HepG2 (cell line): Measurements from ENCODE around the gene ST14. TPM values are rescaled to one million over a fixed set of nuclear protein-coding genes. Genes with fewer than 3 reads are reported as not detected.

Experiments used
- ATAC-seq: fragments of 200-7000 bp; cut with Tn5 transposase; 3 replicates; pipeline ENCODE4 v1.9.1; 2020; ENCODE audit warnings: mild to moderate bottlenecking, moderate library complexity
- BruUV-seq: library from RNA; stranded (reverse); fragments of 400-500 nt; replicated peaks from 2 replicates; lab custom pipeline; 2021; lab: Mats Ljungman, UMichigan
- CTCF ChIA-PET: fragments of 300-600 bp; formaldehyde crosslinking; extraction: SDS; loops from one replicate; lab custom pipeline; 2021; ENCODE audit warnings: low total read pairs, inconsistent platforms, low intra/inter-chr PET ratio; lab: Yijun Ruan, JAX
- POLR2A ChIA-PET: fragments of 350-600 bp; sonication (Branson Sonifier 250); formaldehyde crosslinking; loops from one replicate; lab custom pipeline; 2020; ENCODE audit warnings: antibody characterized with exemption, inconsistent platforms; lab: Yijun Ruan, JAX
- DNase-seq: peaks from one replicate; pipeline ENCODE4 v3.0.0-alpha.2; 2015; ENCODE audit warnings: low spot score
- FAIRE-seq: peaks from 3 replicates; lab custom pipeline; 2011; peaks lifted over from hg19 to GRCh38; lab: Jason Lieb, UNC
- H2AFZ ChIP-seq: one replicate; pipeline ENCODE4 v1.6.1; 2011; ENCODE audit warnings: low read length, inconsistent platforms
- H3K27ac ChIP-seq: fragments of 300-600 bp; 3 replicates; pipeline ENCODE4 v1.8.0; 2011; ENCODE audit warnings: mixed run types, mild to moderate bottlenecking, mixed read lengths, low read length, inconsistent platforms; ENCODE audit not compliant: insufficient read depth; ENCODE audit errors: extremely low read length
- H3K27me3 ChIP-seq, 2 experiments: fragments of 200-600 bp in 1 of 2; 2 replicates in 1 of 2; 3 replicates in 1 of 2; pipeline versions ENCODE4 v1.6.0 to v1.8.0; 2011; ENCODE audit warnings: low read length in 2 of 2, mild to moderate bottlenecking in 2 of 2, moderate library complexity in 2 of 2, inconsistent platforms in 1 of 2; ENCODE audit not compliant: insufficient read depth in 2 of 2, control insufficient read depth in 1 of 2
- H3K36me3 ChIP-seq, 2 experiments: fragments of 200-600 bp in 1 of 2; replicated peaks in 1 of 2; 2 replicates in 1 of 2; 3 replicates in 1 of 2; pipeline versions ENCODE4 v1.5.1 to v1.8.0; 2011; ENCODE audit warnings: low read length in 2 of 2, inconsistent platforms in 1 of 2; ENCODE audit not compliant: insufficient read depth in 2 of 2, control insufficient read depth in 1 of 2
- H3K4me1 ChIP-seq: 2 replicates; pipeline ENCODE4 v1.5.1; 2012; ENCODE audit warnings: low read length, inconsistent platforms; ENCODE audit not compliant: insufficient read depth
- H3K4me2 ChIP-seq: 2 replicates; pipeline ENCODE4 v1.6.0; 2011; ENCODE audit warnings: low read depth, low read length, inconsistent platforms
- H3K4me3 ChIP-seq, 3 experiments: fragments of 200-600 bp in 1 of 3; sonication (generic), shearing (Covaris generic) in 1 of 3; replicated peaks in 1 of 3; 2 replicates each; pipeline ENCODE4 v1.5.1; 2011 to 2016; ENCODE audit warnings: low read length in 3 of 3, inconsistent platforms in 2 of 3, low read depth in 2 of 3, mild to moderate bottlenecking in 2 of 3, control low read depth in 1 of 3, mixed read lengths in 1 of 3; ENCODE audit not compliant: insufficient read depth in 1 of 3
- H3K79me2 ChIP-seq: one replicate; pipeline ENCODE4 v1.6.1; 2011; ENCODE audit warnings: low read length, inconsistent platforms; ENCODE audit not compliant: insufficient read depth
- H3K9ac ChIP-seq: 2 replicates; pipeline ENCODE4 v1.6.0; 2011; ENCODE audit warnings: mild to moderate bottlenecking, low read depth, low read length, inconsistent platforms; ENCODE audit not compliant: insufficient read depth
- H3K9me3 ChIP-seq: 2 replicates; pipeline ENCODE4 v1.5.1; 2012; ENCODE audit warnings: mild to moderate bottlenecking, low read length
- H4K20me1 ChIP-seq: 2 replicates; pipeline ENCODE4 v1.6.0; 2011; ENCODE audit warnings: inconsistent platforms, mild to moderate bottlenecking, low read length, moderate library complexity; ENCODE audit not compliant: insufficient read depth
- FOXK2 ChIP-seq: fragments of 450-650 bp; IDR thresholded peaks from 2 replicates; pipeline ENCODE4 v1.6.1; 2016
- HNF4A ChIP-seq: sonication (generic); formaldehyde crosslinking; IDR thresholded peaks from 2 replicates; pipeline ENCODE4 v1.4.0; 2020; ENCODE audit warnings: missing genetic modification reagents
- HNRNPLL ChIP-seq: fragments of 200-400 bp; formaldehyde crosslinking; IDR thresholded peaks from 2 replicates; pipeline ENCODE4 v1.6.1; 2017; ENCODE audit warnings: mild to moderate bottlenecking, low read depth, low read length; ENCODE audit not compliant: poor library complexity, severe bottlenecking
- LCORL ChIP-seq, 2 experiments: fragments of 450-650 bp in 1 of 2; sonication (generic) in 1 of 2; formaldehyde crosslinking in 1 of 2; IDR thresholded peaks; 2 replicates each; pipeline versions ENCODE4 v1.5.0 to v1.6.1; 2017 to 2020; ENCODE audit warnings: antibody characterized with exemption in 1 of 2, missing genetic modification reagents in 1 of 2
- MED13 ChIP-seq: sonication (generic); formaldehyde crosslinking; IDR thresholded peaks from 2 replicates; pipeline ENCODE4 v1.5.0; 2020; ENCODE audit warnings: missing genetic modification reagents
- NFKB2 ChIP-seq: sonication (generic); formaldehyde crosslinking; IDR thresholded peaks from 2 replicates; pipeline ENCODE4 v1.4.0; 2020; ENCODE audit warnings: missing genetic modification reagents, borderline replicate concordance
- ZBTB33 ChIP-seq: sonication (generic); formaldehyde crosslinking; IDR thresholded peaks from 2 replicates; pipeline ENCODE4 v1.4.0; 2020; ENCODE audit warnings: missing genetic modification reagents
- ZMYM4 ChIP-seq: sonication (generic); formaldehyde crosslinking; IDR thresholded peaks from 2 replicates; pipeline ENCODE4 v1.8.1; 2023; ENCODE audit warnings: mild to moderate bottlenecking, missing genetic modification reagents
- ZNF10 ChIP-seq: sonication (generic); formaldehyde crosslinking; IDR thresholded peaks from 2 replicates; pipeline ENCODE4 v1.4.0; 2020; ENCODE audit warnings: mild to moderate bottlenecking, low read depth, missing genetic modification reagents, borderline replicate concordance
- ZNF564 ChIP-seq: sonication (generic); formaldehyde crosslinking; IDR thresholded peaks from 2 replicates; pipeline ENCODE4 v1.8.1; 2023; ENCODE audit warnings: mild to moderate bottlenecking, missing genetic modification reagents
- ZSCAN25 ChIP-seq: sonication (generic); formaldehyde crosslinking; IDR thresholded peaks from 2 replicates; pipeline ENCODE4 v1.8.0; 2022; ENCODE audit warnings: mild to moderate bottlenecking, missing genetic modification reagents
- WGBS: methylation state at CpG from one replicate; pipeline ENCODE4 v1.1.6; 2017; ENCODE audit warnings: low lambda C conversion rate; 5-methylcytosine and 5-hydroxymethylcytosine counted together
- in situ Hi-C: cut with HindIII; loops from 2 replicates; pipeline ENCODE4 v1.10.0; 2017; ENCODE audit warnings: low pct_unique_long_range_greater_than_20kb; ENCODE audit not compliant: extremely low pct_ligation_motif_present
- intact Hi-C: fragments of 100-400 bp; cut with micrococcal nuclease; formaldehyde crosslinking; loops from one replicate; pipeline ENCODE4 v1.10.0; 2022; ENCODE audit not compliant: unreplicated experiment
- polyA plus RNA-seq, 8 experiments: library from polyadenylated mRNA; depleted of rRNA in 3 of 8; stranded (reverse) in 7 of 8; unstranded in 1 of 8; fragments of >200 nt; fragmentation: Illumina TruSeq in 4 of 8; extraction: Trizol in 4 of 8; gene quantifications; 2 replicates each; pipeline versions ENCODE4 v1.2.1 to v1.2.3, GENCODE V29; 2011 to 2016; ENCODE audit warnings: low read depth in 4 of 8, missing spikeins in 1 of 8, mixed read lengths in 1 of 8; ENCODE audit not compliant: insufficient read depth in 1 of 8
- total RNA-seq, 5 experiments: library from RNA; depleted of rRNA; stranded (reverse); fragments of >200 nt; fragmentation: Illumina TruSeq; extraction: Trizol; gene quantifications; 2 replicates each; pipeline ENCODE4 v1.2.3, GENCODE V29; 2016; ENCODE audit warnings: low read depth in 1 of 5
- TF ChIP-seq, protein P1 (sequence below): sonication (generic); formaldehyde crosslinking; conservative IDR thresholded peaks from 2 replicates; pipeline ENCODE4 v1.8.0; 2022; ENCODE audit warnings: mild to moderate bottlenecking, moderate library complexity, missing genetic modification reagents
- TF ChIP-seq, protein P2 (sequence below): sonication (generic); formaldehyde crosslinking; IDR thresholded peaks from 2 replicates; pipeline ENCODE4 v1.4.0; 2020; ENCODE audit warnings: missing genetic modification reagents
- TF ChIP-seq, protein P3 (sequence below): sonication (generic); formaldehyde crosslinking; conservative IDR thresholded peaks from 2 replicates; pipeline ENCODE4 v1.4.0; 2020; ENCODE audit warnings: mild to moderate bottlenecking, missing genetic modification reagents, moderate library complexity

ST14 gene
- total and polyA plus RNA-seq, 2 of the 13 experiments (the other 11 are each of a cell fraction or from before 2014, with no cell fraction given): 0.88 to 1.4 TPM

GRCh38 chr11:130189492-130190210 is 30.1 kb downstream of the ST14 start:
- POLR2A ChIA-PET: no interaction called here
- no peak for FAIRE-seq
- intact Hi-C loops (no loop called here), in situ Hi-C loops (no loop called here)
- Histone ChIP-seq H3K4me3 (no peak overlapping the region), H3K27me3 (no peaks in the 10 kb centered on the region), H2AFZ (no peak overlapping the region), H3K9me3 (no peaks in the 10 kb centered on the region), H3K79me2 (no peaks in the 10 kb centered on the region), H4K20me1 (no peaks in the 10 kb centered on the region), H3K27ac (no peak overlapping the region), H3K36me3 (no peaks in the 10 kb centered on the region), H3K9ac (no peak overlapping the region), H3K4me1 (peaks cover 50% of the 10 kb centered on the region), H3K4me2 (0 out of 2 replicates have a peak overlapping the region, but pooled peaks have one; percentile 36)
- ATAC-seq: peak; percentile 10; the same call in 2 of the 3 replicates
- CTCF ChIA-PET: no interaction called here
- BruUV-seq: no TSS peak
- DNase-seq: no peak
- 87% methylated on average over 13 of the region's 32 CpGs for WGBS
- peak; percentile 60 for TF ChIP-seq HNF4A (CRISPR knock-in tag)
- TF ChIP-seq ZBTB33 (CRISPR knock-in tag): peak; percentile 94
- TF ChIP-seq, protein P1, sequence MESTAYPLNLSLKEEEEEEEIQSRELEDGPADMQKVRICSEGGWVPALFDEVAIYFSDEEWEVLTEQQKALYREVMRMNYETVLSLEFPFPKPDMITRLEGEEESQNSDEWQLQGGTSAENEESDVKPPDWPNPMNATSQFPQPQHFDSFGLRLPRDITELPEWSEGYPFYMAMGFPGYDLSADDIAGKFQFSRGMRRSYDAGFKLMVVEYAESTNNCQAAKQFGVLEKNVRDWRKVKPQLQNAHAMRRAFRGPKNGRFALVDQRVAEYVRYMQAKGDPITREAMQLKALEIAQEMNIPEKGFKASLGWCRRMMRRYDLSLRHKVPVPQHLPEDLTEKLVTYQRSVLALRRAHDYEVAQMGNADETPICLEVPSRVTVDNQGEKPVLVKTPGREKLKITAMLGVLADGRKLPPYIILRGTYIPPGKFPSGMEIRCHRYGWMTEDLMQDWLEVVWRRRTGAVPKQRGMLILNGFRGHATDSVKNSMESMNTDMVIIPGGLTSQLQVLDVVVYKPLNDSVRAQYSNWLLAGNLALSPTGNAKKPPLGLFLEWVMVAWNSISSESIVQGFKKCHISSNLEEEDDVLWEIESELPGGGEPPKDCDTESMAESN (CRISPR knock-in tag): no peak
- no peak for TF ChIP-seq ZNF564 (CRISPR knock-in tag)
- no peak for TF ChIP-seq ZSCAN25 (CRISPR knock-in tag)
- peak; percentile 17 for TF ChIP-seq HNRNPLL
- no peak for TF ChIP-seq FOXK2
- TF ChIP-seq, protein P2, sequence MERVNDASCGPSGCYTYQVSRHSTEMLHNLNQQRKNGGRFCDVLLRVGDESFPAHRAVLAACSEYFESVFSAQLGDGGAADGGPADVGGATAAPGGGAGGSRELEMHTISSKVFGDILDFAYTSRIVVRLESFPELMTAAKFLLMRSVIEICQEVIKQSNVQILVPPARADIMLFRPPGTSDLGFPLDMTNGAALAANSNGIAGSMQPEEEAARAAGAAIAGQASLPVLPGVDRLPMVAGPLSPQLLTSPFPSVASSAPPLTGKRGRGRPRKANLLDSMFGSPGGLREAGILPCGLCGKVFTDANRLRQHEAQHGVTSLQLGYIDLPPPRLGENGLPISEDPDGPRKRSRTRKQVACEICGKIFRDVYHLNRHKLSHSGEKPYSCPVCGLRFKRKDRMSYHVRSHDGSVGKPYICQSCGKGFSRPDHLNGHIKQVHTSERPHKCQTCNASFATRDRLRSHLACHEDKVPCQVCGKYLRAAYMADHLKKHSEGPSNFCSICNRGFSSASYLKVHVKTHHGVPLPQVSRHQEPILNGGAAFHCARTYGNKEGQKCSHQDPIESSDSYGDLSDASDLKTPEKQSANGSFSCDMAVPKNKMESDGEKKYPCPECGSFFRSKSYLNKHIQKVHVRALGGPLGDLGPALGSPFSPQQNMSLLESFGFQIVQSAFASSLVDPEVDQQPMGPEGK: peak; percentile 31; the same call in 1 of the 2 replicates
- TF ChIP-seq LCORL (IDR thresholded peaks at IDR 0.05): no peak
- TF ChIP-seq LCORL (CRISPR knock-in tag; IDR thresholded peaks at IDR 0.05): peak; percentile 54; the same call in 1 of the 2 replicates
- TF ChIP-seq, protein P3, sequence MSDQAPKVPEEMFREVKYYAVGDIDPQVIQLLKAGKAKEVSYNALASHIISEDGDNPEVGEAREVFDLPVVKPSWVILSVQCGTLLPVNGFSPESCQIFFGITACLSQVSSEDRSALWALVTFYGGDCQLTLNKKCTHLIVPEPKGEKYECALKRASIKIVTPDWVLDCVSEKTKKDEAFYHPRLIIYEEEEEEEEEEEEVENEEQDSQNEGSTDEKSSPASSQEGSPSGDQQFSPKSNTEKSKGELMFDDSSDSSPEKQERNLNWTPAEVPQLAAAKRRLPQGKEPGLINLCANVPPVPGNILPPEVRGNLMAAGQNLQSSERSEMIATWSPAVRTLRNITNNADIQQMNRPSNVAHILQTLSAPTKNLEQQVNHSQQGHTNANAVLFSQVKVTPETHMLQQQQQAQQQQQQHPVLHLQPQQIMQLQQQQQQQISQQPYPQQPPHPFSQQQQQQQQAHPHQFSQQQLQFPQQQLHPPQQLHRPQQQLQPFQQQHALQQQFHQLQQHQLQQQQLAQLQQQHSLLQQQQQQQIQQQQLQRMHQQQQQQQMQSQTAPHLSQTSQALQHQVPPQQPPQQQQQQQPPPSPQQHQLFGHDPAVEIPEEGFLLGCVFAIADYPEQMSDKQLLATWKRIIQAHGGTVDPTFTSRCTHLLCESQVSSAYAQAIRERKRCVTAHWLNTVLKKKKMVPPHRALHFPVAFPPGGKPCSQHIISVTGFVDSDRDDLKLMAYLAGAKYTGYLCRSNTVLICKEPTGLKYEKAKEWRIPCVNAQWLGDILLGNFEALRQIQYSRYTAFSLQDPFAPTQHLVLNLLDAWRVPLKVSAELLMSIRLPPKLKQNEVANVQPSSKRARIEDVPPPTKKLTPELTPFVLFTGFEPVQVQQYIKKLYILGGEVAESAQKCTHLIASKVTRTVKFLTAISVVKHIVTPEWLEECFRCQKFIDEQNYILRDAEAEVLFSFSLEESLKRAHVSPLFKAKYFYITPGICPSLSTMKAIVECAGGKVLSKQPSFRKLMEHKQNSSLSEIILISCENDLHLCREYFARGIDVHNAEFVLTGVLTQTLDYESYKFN: 0 out of 2 replicates have a peak, but pooled peaks have one; percentile 20
- 0 out of 2 replicates have a peak, but pooled peaks have one; percentile 12 for TF ChIP-seq ZMYM4
- no peak for TF ChIP-seq ZNF10 (CRISPR knock-in tag)
- TF ChIP-seq NFKB2: 0 out of 2 replicates have a peak, but pooled peaks have one; percentile 30
- 0 out of 2 replicates have a peak, but pooled peaks have one; percentile 36 for TF ChIP-seq MED13
